ENCODE measurements around the gene EGFL8.

DNA sequence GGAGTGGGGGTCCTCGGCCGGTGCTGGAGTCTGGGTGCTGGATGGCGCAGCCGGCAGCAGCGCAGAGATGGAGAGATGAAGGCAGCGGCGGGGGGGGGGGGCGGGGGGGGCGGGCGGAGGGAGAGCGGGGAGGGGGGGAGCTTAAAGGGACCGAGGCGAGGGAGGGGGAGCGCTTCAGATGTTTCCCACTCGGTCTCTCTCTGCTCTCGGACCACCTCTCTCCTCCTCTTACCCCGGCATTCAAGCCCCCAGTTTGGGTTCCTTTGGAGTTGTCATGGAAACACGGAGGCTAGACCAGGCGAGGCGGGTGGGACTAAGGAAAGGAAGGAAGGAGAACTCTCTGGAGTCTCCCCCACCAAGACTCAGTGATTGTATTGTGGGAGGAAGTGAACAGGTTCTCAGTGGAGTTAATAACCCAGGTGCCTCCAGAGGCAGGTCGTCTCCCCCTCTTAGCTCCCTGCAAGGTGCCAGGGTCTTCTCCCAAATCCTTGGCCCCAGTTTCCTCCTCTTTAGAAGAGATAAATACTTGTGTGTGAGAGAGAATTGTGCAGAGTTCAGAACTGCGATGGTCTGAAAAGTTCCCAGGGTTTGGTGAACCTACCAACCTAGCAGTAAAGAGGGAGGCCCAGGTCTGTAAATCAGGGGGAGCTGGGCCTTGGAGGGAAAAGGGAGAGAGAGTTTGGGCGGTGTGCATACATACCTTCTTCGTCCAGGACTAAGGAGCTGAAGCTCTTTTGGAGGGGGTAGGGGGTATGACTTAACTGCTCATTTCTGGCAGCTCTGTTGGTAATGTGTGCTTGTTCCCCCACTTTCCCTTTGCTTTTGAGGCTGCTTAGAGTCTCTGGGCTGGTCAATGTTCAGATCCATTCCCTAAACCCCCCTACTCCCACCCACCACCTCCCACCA, 12.3 kb upstream of the EGFL8 start, which contains the start of gene PRRT1:
- TF ChIP-seq ZNF274 (IDR thresholded peaks at IDR 0.05; ENCODE audit: low read depth, low read length) (no peak), YY1 (IDR thresholded peaks at IDR 0.05; ENCODE audit: insufficient read depth, insufficient read length) (no peak), SUZ12 (IDR thresholded peaks at IDR 0.05; ENCODE audit: extremely low read depth, insufficient read depth, insufficient read length) (no peak)

All from NT2/D1 (cell line).